ENCODE data around the gene CXCL11. TPM values are rescaled to one million over a fixed set of nuclear protein-coding genes. Genes with fewer than 3 reads are reported as not detected.

CXCL11 gene
- total and polyA plus RNA-seq, 10 of the 15 experiments (the other 5 are each of a cell fraction or from before 2014, with no cell fraction given): 0.04 TPM; not detected in 9

DNA sequence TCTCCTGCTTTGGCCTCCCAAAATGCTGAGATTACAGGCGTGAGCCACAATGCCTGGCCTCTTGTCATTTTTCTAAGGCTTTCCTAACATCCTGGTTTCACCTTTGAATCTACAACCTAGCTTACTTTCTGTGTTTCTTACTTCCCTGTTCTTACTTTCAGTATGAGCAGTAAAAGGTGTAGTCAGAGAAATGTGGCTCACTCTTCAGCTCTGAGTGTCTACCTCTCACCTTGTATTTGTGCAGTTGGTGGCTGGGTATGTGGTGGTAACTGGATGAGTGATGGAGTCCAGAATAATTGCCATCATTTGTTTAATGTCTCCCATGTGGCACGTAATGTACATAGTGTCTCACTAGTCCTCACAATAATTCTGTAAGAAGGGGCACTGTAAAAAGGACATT lies 19.1 kb upstream of the CXCL11 start (continued):
- no peak for TF ChIP-seq HDGF (IDR thresholded peaks at IDR 0.05)
- TF ChIP-seq, protein P1, sequence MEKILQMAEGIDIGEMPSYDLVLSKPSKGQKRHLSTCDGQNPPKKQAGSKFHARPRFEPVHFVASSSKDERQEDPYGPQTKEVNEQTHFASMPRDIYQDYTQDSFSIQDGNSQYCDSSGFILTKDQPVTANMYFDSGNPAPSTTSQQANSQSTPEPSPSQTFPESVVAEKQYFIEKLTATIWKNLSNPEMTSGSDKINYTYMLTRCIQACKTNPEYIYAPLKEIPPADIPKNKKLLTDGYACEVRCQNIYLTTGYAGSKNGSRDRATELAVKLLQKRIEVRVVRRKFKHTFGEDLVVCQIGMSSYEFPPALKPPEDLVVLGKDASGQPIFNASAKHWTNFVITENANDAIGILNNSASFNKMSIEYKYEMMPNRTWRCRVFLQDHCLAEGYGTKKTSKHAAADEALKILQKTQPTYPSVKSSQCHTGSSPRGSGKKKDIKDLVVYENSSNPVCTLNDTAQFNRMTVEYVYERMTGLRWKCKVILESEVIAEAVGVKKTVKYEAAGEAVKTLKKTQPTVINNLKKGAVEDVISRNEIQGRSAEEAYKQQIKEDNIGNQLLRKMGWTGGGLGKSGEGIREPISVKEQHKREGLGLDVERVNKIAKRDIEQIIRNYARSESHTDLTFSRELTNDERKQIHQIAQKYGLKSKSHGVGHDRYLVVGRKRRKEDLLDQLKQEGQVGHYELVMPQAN (conservative IDR thresholded peaks at IDR 0.05): no peak
- no peak for TF ChIP-seq SUPT20H (IDR thresholded peaks at IDR 0.05; ENCODE audit: borderline replicate concordance, control insufficient read depth, low read depth, low read length)
- peak; percentile 18 to 21; a peak in 1 of 4 replicates for TF ChIP-seq BHLHE40 (IDR thresholded peaks at IDR 0.05; ENCODE audit: borderline replicate concordance in 1 of 2, low read depth in 2 of 2, low read length in 1 of 2)
- TF ChIP-seq SMAD1 (IDR thresholded peaks at IDR 0.05; ENCODE audit: low read depth, partially characterized antibody): no peak
- TF ChIP-seq SMAD5 (IDR thresholded peaks at IDR 0.05; ENCODE audit: low read depth): no peak
- TF ChIP-seq MYC (IDR thresholded peaks at IDR 0.05; ENCODE audit: insufficient read depth, insufficient read length, insufficient replicate concordance, low read length, severe bottlenecking): no peak
- no peak for TF ChIP-seq RFX5 (IDR thresholded peaks at IDR 0.05; ENCODE audit: low read depth, low read length)
- no peak for TF ChIP-seq ZNF592 (IDR thresholded peaks at IDR 0.05)
- peak; percentile 65; the same call in 1 of the 2 replicates for TF ChIP-seq CREM (IDR thresholded peaks at IDR 0.05; ENCODE audit: low read depth)
- 0 out of 2 replicates have a peak, but pooled peaks have one; percentile 10 for TF ChIP-seq RAD21 (IDR thresholded peaks at IDR 0.05; ENCODE audit: insufficient read depth, low read depth, low read length)
- TF ChIP-seq PML (IDR thresholded peaks at IDR 0.05; ENCODE audit: low read length): peak; percentile 42; the same call in 1 of the 2 replicates
- no peak; the same call in 1 of the 2 replicates for TF ChIP-seq ZNF384 (IDR thresholded peaks at IDR 0.05; ENCODE audit: borderline replicate concordance, low read depth, low read length)
- TF ChIP-seq, protein P2, sequence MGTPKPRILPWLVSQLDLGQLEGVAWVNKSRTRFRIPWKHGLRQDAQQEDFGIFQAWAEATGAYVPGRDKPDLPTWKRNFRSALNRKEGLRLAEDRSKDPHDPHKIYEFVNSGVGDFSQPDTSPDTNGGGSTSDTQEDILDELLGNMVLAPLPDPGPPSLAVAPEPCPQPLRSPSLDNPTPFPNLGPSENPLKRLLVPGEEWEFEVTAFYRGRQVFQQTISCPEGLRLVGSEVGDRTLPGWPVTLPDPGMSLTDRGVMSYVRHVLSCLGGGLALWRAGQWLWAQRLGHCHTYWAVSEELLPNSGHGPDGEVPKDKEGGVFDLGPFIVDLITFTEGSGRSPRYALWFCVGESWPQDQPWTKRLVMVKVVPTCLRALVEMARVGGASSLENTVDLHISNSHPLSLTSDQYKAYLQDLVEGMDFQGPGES (IDR thresholded peaks at IDR 0.05): no peak
- peak; percentile 76 for TF ChIP-seq RUNX3 (IDR thresholded peaks at IDR 0.05; ENCODE audit: low read length)
- no peak for TF ChIP-seq NR2F1 (conservative IDR thresholded peaks at IDR 0.05)
- peak; percentile 63 for TF ChIP-seq NBN (IDR thresholded peaks at IDR 0.05)
- TF ChIP-seq SUZ12 (IDR thresholded peaks at IDR 0.05; ENCODE audit: unreplicated experiment): no peak
- TF ChIP-seq MYB (IDR thresholded peaks at IDR 0.05; ENCODE audit: borderline replicate concordance, low read depth, low read length): no peak
